ENCODE measurements around the gene LGALS9C.
"Not testable (repeated sequence)": the region's sequence is repeated elsewhere in the genome, so short reads cannot be mapped to it uniquely, and the experiment has no call there.

Gene LGALS9C

GRCh38 chr17:18476508-18477308, at the start of gene LGALS9C:
Gene LGALS9C (plus strand): TSS chr17:18476789. CDS start chr17:18476855, 66 bp downstream.
- not testable (repeated sequence) for DNase-seq (ENCODE audit: low read depth in 1 of 2, low spot score in 1 of 2)

- DNase-seq (ENCODE audit: low read depth in 1 of 2, low spot score in 1 of 2), result not testable (repeated sequence)
Measured at GRCh38 chr17:18432206-18432605, 44.4 kb upstream of the LGALS9C start.

GRCh38 chr17:18439465-18439870, 37.1 kb upstream of the LGALS9C start:
- not testable (repeated sequence) for DNase-seq (ENCODE audit: low read depth in 1 of 2, low spot score in 1 of 2)

GRCh38 chr17:18442093-18442492, 34.5 kb upstream of the LGALS9C start:
- DNase-seq (ENCODE audit: low read depth in 1 of 2, low spot score in 1 of 2), result not testable (repeated sequence)

- DNase-seq (ENCODE audit: low read depth in 1 of 2, low spot score in 1 of 2), result not testable (repeated sequence)
Measured at GRCh38 chr17:18442532-18442931, 34.1 kb upstream of the LGALS9C start.

- not testable (repeated sequence) for DNase-seq (ENCODE audit: low read depth in 1 of 2, low spot score in 1 of 2)
Measured at GRCh38 chr17:18447476-18448205, 28.9 kb upstream of the LGALS9C start.

GRCh38 chr17:18448311-18448710, 28.3 kb upstream of the LGALS9C start:
- not testable (repeated sequence) for DNase-seq (ENCODE audit: low read depth in 1 of 2, low spot score in 1 of 2)

GRCh38 chr17:18449833-18450232, 26.8 kb upstream of the LGALS9C start:
- DNase-seq (ENCODE audit: low read depth in 1 of 2, low spot score in 1 of 2), result not testable (repeated sequence)

- DNase-seq (ENCODE audit: low read depth in 1 of 2, low spot score in 1 of 2), result not testable (repeated sequence)
Measured at GRCh38 chr17:18450998-18451397, 25.6 kb upstream of the LGALS9C start.

GRCh38 chr17:18451969-18452368, 24.6 kb upstream of the LGALS9C start:
- DNase-seq (ENCODE audit: low read depth in 1 of 2, low spot score in 1 of 2), result not testable (repeated sequence)

GRCh38 chr17:18459035-18459434, 17.6 kb upstream of the LGALS9C start:
- DNase-seq (ENCODE audit: low read depth in 1 of 2, low spot score in 1 of 2), result not testable (repeated sequence)

GRCh38 chr17:18463831-18464502, 12.6 kb upstream of the LGALS9C start:
- DNase-seq (ENCODE audit: low read depth in 1 of 2, low spot score in 1 of 2), result not testable (repeated sequence)

GRCh38 chr17:18466250-18466983, 10.2 kb upstream of the LGALS9C start:
- not testable (repeated sequence) for DNase-seq (ENCODE audit: low read depth in 1 of 2, low spot score in 1 of 2)

GRCh38 chr17:18467001-18467400, 9.6 kb upstream of the LGALS9C start:
- not testable (repeated sequence) for DNase-seq (ENCODE audit: low read depth in 1 of 2, low spot score in 1 of 2)

- DNase-seq (ENCODE audit: low read depth in 1 of 2, low spot score in 1 of 2), result not testable (repeated sequence)
Measured at GRCh38 chr17:18468472-18469171, 8.0 kb upstream of the LGALS9C start.

- not testable (repeated sequence) for DNase-seq (ENCODE audit: low read depth in 1 of 2, low spot score in 1 of 2)
Measured at GRCh38 chr17:18469837-18470236, 6.8 kb upstream of the LGALS9C start.

- DNase-seq (ENCODE audit: low read depth in 1 of 2, low spot score in 1 of 2), result not testable (repeated sequence)
Measured at GRCh38 chr17:18470345-18470930, 6.2 kb upstream of the LGALS9C start.

- not testable (repeated sequence) for DNase-seq (ENCODE audit: low read depth in 1 of 2, low spot score in 1 of 2)
Measured at GRCh38 chr17:18473967-18474366, 2.6 kb upstream of the LGALS9C start.

GRCh38 chr17:18474754-18475153, 1.8 kb upstream of the LGALS9C start:
- not testable (repeated sequence) for DNase-seq (ENCODE audit: low read depth in 1 of 2, low spot score in 1 of 2)

GRCh38 chr17:18477367-18477766, 778 bp downstream of the LGALS9C start:
- DNase-seq (ENCODE audit: low read depth in 1 of 2, low spot score in 1 of 2), result not testable (repeated sequence)

Data from activated CD4-positive, alpha-beta T cell treated with anti-CD3 and anti-CD28 coated beads, Interleukin-2, amount 50 U/mL, for 24 hours (primary cell).